GM18507 (cell line): Measurements from ENCODE around the gene PITRM1.

Experiments used
- DNase-seq: peaks from one replicate; pipeline ENCODE4 v3.0.0; 2011; ENCODE audit warnings: low read depth; ENCODE audit not compliant: insufficient read length; ENCODE audit errors: extremely low spot score
- FAIRE-seq: peaks from 2 replicates; lab custom pipeline; 2011; peaks lifted over from hg19 to GRCh38; lab: Jason Lieb, UNC

PITRM1 gene

GRCh38 chr10:3091921-3092320, 80.7 kb downstream of the PITRM1 start:
- FAIRE-seq (no peak), DNase-seq (no peak)

GRCh38 chr10:3090914-3091787, 81.4 kb downstream of the PITRM1 start:
- FAIRE-seq (no peak), DNase-seq (no peak)

GRCh38 chr10:3090388-3090787, 82.2 kb downstream of the PITRM1 start:
- FAIRE-seq = no peak

More at GRCh38 chr10:3090388-3090787, 82.2 kb downstream of the PITRM1 start:
- DNase-seq = no peak
